ENCODE data around the gene CD300LG. TPM values are rescaled to one million over a fixed set of nuclear protein-coding genes. Genes with fewer than 3 reads are reported as not detected.

The CD300LG gene
- total RNA-seq, 1 donor from 2014 or later: not detected

- peaks cover 13% of the 10 kb centered on the region for H3K4me1 Mint-ChIP-seq (ENCODE audit: unreplicated experiment)
- H3K4me3 Mint-ChIP-seq: no peak overlapping the region
- no peaks in the 10 kb centered on the region for H3K9me3 Mint-ChIP-seq
- H3K27me3 Mint-ChIP-seq: peaks cover 6% of the 10 kb centered on the region
- no peak overlapping the region for H3K27ac Mint-ChIP-seq
- DNase-seq (ENCODE audit: extremely low spot score, unreplicated experiment): peak; percentile 86
- TF ChIP-seq CTCF (conservative IDR thresholded peaks at IDR 0.05): peak; percentile 94
- no peaks in the 10 kb centered on the region for H3K36me3 Mint-ChIP-seq
Observed at GRCh38 chr17:43846221-43846712, 709 bp upstream of the CD300LG start.

GRCh38 chr17:43848601-43849000 lies 1.6 kb downstream of the CD300LG start:
- peaks cover 13% of the 10 kb centered on the region for H3K27me3 Mint-ChIP-seq
- peaks cover 8% of the 10 kb centered on the region for H3K4me1 Mint-ChIP-seq (ENCODE audit: unreplicated experiment)
- no peaks in the 10 kb centered on the region for H3K36me3 Mint-ChIP-seq
- no peak for DNase-seq (ENCODE audit: extremely low spot score, unreplicated experiment)
- no peak overlapping the region for H3K4me3 Mint-ChIP-seq
- no peak overlapping the region for H3K27ac Mint-ChIP-seq
- TF ChIP-seq CTCF (conservative IDR thresholded peaks at IDR 0.05): no peak
- H3K9me3 Mint-ChIP-seq: no peaks in the 10 kb centered on the region

- Mint-ChIP-seq H3K4me3 (no peak overlapping the region), H3K27ac (no peak overlapping the region), H3K4me1 (ENCODE audit: unreplicated experiment) (peaks cover 8% of the 10 kb centered on the region), H3K36me3 (no peaks in the 10 kb centered on the region), H3K27me3 (peaks cover 14% of the 10 kb centered on the region), H3K9me3 (no peaks in the 10 kb centered on the region)
- no peak for DNase-seq (ENCODE audit: extremely low spot score, unreplicated experiment)
- TF ChIP-seq CTCF (conservative IDR thresholded peaks at IDR 0.05): no peak
Observed at GRCh38 chr17:43849116-43849515, 2.1 kb downstream of the CD300LG start.

GRCh38 chr17:43852571-43852970 lies 5.6 kb downstream of the CD300LG start:
- peaks cover 18% of the 10 kb centered on the region for H3K27me3 Mint-ChIP-seq
- no peak overlapping the region for H3K27ac Mint-ChIP-seq
- no peaks in the 10 kb centered on the region for H3K36me3 Mint-ChIP-seq
- TF ChIP-seq CTCF (conservative IDR thresholded peaks at IDR 0.05): no peak
- no peaks in the 10 kb centered on the region for H3K9me3 Mint-ChIP-seq
- H3K4me3 Mint-ChIP-seq: no peak overlapping the region
- DNase-seq (ENCODE audit: extremely low spot score, unreplicated experiment): no peak
- no peaks in the 10 kb centered on the region for H3K4me1 Mint-ChIP-seq (ENCODE audit: unreplicated experiment)

- Mint-ChIP-seq H3K36me3 (no peaks in the 10 kb centered on the region), H3K9me3 (no peaks in the 10 kb centered on the region), H3K4me1 (ENCODE audit: unreplicated experiment) (no peaks in the 10 kb centered on the region), H3K4me3 (no peak overlapping the region), H3K27ac (no peak overlapping the region), H3K27me3 (peaks cover 15% of the 10 kb centered on the region)
- no peak for DNase-seq (ENCODE audit: extremely low spot score, unreplicated experiment)
- no peak for TF ChIP-seq CTCF (conservative IDR thresholded peaks at IDR 0.05)
Observed at GRCh38 chr17:43853546-43853945, 6.6 kb downstream of the CD300LG start.

GRCh38 chr17:43854498-43854897 lies 7.5 kb downstream of the CD300LG start:
- H3K4me3 Mint-ChIP-seq: no peak overlapping the region
- H3K9me3 Mint-ChIP-seq: no peaks in the 10 kb centered on the region
- no peaks in the 10 kb centered on the region for H3K4me1 Mint-ChIP-seq (ENCODE audit: unreplicated experiment)
- no peaks in the 10 kb centered on the region for H3K36me3 Mint-ChIP-seq
- no peak for TF ChIP-seq CTCF (conservative IDR thresholded peaks at IDR 0.05)
- no peak for DNase-seq (ENCODE audit: extremely low spot score, unreplicated experiment)
- no peak overlapping the region for H3K27ac Mint-ChIP-seq
- H3K27me3 Mint-ChIP-seq: peaks cover 12% of the 10 kb centered on the region
